ENCODE data around the gene TCOF1. TPM values are rescaled to one million over a fixed set of nuclear protein-coding genes. Genes with fewer than 3 reads are reported as not detected.

TCOF1 gene
- total RNA-seq, 1 donor from 2014 or later: 19.0 TPM

DNA sequence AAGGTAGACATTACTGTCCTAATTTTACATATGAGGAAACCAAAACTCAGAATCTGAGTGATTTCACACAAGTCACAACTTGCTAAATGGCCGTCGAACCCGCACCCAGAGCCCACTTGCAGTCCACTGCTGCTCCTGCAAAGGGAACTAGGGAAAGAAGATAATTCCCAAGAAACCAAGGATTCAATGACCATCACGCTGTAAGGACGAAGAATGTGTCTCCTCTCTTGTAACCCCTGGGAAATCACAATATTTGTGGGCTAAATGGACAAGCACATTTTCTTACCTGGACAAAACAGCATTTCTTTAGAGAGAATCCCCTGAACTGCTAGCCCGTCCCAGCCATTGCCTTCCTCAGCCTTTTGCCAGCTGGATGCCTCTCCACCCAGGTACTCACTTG lies 89.7 kb downstream of the TCOF1 start:
- Mint-ChIP-seq H3K36me3 (ENCODE audit: low read depth) (peaks cover 41% of the 10 kb centered on the region), H3K27me3 (ENCODE audit: low read depth) (no peaks in the 10 kb centered on the region), H3K27ac (ENCODE audit: unreplicated experiment) (no peak overlapping the region), H3K9me3 (ENCODE audit: low read depth) (peaks cover 3% of the 10 kb centered on the region), H3K4me1 (ENCODE audit: low read depth) (peaks cover 36% of the 10 kb centered on the region), H3K4me3 (ENCODE audit: unreplicated experiment) (no peak overlapping the region)
- no peak for DNase-seq (ENCODE audit: low spot score)
- TF ChIP-seq CTCF (IDR thresholded peaks at IDR 0.05): no peak

- Mint-ChIP-seq H3K4me1 (ENCODE audit: low read depth) (peaks cover 27% of the 10 kb centered on the region), H3K36me3 (ENCODE audit: low read depth) (peaks cover 39% of the 10 kb centered on the region), H3K27ac (ENCODE audit: unreplicated experiment) (peak overlapping the region; percentile 100), H3K9me3 (ENCODE audit: low read depth) (peaks cover 3% of the 10 kb centered on the region), H3K4me3 (ENCODE audit: unreplicated experiment) (peak overlapping the region; percentile 96), H3K27me3 (ENCODE audit: low read depth) (no peaks in the 10 kb centered on the region)
- no peak for DNase-seq (ENCODE audit: low spot score)
- TF ChIP-seq CTCF (IDR thresholded peaks at IDR 0.05): no peak
These were observed 90.8 kb downstream of the TCOF1 start for GRCh38 chr5:150448334-150448733.

GRCh38 chr5:150448952-150449516 lies 91.5 kb downstream of the TCOF1 start:
- Mint-ChIP-seq H3K9me3 (ENCODE audit: low read depth) (peaks cover 3% of the 10 kb centered on the region), H3K36me3 (ENCODE audit: low read depth) (peaks cover 32% of the 10 kb centered on the region), H3K4me1 (ENCODE audit: low read depth) (peaks cover 26% of the 10 kb centered on the region), H3K27me3 (ENCODE audit: low read depth) (no peaks in the 10 kb centered on the region), H3K4me3 (ENCODE audit: unreplicated experiment) (peak overlapping the region; percentile 96), H3K27ac (ENCODE audit: unreplicated experiment) (peak overlapping the region; percentile 100)
- DNase-seq (ENCODE audit: low spot score): no peak
- no peak for TF ChIP-seq CTCF (IDR thresholded peaks at IDR 0.05)

Other genes with a start within 250 kb of the TCOF1 start
- gene PDGFRB, start 201.9 kb upstream of the TCOF1 start, total RNA-seq: 331 to 532 TPM (median 499 TPM) in 3 replicates
- 0.44 to 0.57 TPM in 2 of 3 replicates, not detected in the other for gene CDX1, start 190.9 kb upstream of the TCOF1 start, total RNA-seq
- 0.15 TPM in 1 of 3 replicates, not detected in the others for gene SLC6A7, start 167.6 kb upstream of the TCOF1 start, total RNA-seq
- 0.24 TPM in 1 of 3 replicates, not detected in the others for gene CAMK2A, start 67.9 kb upstream of the TCOF1 start, total RNA-seq
- gene ARSI, start 54.8 kb upstream of the TCOF1 start, total RNA-seq: 1.9 to 2.4 TPM (median 2.4 TPM) in 3 replicates
- not detected in 3 replicates for gene CD74, start 55.2 kb downstream of the TCOF1 start, total RNA-seq
- 1,092 to 1,234 TPM (median 1,121 TPM) in 3 replicates for gene RPS14, start 92.0 kb downstream of the TCOF1 start, total RNA-seq
- gene NDST1, start 150.4 kb downstream of the TCOF1 start, total RNA-seq: 223 to 229 TPM (median 228 TPM) in 3 replicates